Measurements from ENCODE around the gene ZFP28. TPM values are rescaled to one million over a fixed set of nuclear protein-coding genes. Genes with fewer than 3 reads are reported as not detected.

The ZFP28 gene
- polyA plus RNA-seq, 1 donor (not counting 4 experiments of a cell fraction or from before 2014, with no cell fraction given) = 6.9 TPM

DNA sequence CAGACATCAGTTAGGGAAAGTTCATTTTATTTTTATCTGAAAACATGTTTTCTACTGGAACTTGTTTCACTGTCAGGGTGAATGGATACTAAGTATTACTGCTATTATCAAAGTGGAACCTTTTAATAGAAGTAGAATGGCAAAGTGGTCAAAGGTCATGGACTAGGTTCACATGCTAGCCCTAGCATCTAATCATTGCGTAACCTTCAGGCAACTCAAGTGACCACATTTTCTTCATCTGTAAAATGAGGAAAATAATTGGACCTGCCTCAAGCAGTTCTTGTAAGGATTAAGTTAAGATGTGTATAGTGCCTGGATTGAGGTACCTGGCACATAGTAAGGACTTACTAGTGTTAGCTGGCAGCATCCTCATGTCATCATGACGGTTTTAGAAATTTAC, 5.0 kb downstream of the ZFP28 start:
- H2AFZ ChIP-seq (ENCODE audit: control insufficient read depth, low read length) = no peak overlapping the region
- peaks cover 0 to 9% of the 10 kb centered on the region in 2 experiments for H3K36me3 ChIP-seq (ENCODE audit: control insufficient read depth in 2 of 2, extremely low read depth in 1 of 2, insufficient read depth in 2 of 2, low read length in 2 of 2)
- peaks cover 3% of the 10 kb centered on the region for H3K79me2 ChIP-seq (ENCODE audit: control insufficient read depth, insufficient read depth, low read length)

GRCh38 chr19:56547535-56547934, 8.8 kb downstream of the ZFP28 start:
- H3K4me3 ChIP-seq (ENCODE audit: control insufficient read depth in 2 of 3, extremely low read depth in 1 of 3, insufficient read depth in 2 of 3, low read depth in 1 of 3, low read length in 3 of 3) = no peak overlapping the region
- H4K20me1 ChIP-seq (ENCODE audit: control insufficient read depth, extremely low read depth, insufficient read depth, low read length) = no peaks in the 10 kb centered on the region
- FAIRE-seq (no peak), DNase-seq (ENCODE audit: low read depth, low spot score) (no peak)
- H3K9ac ChIP-seq (ENCODE audit: control insufficient read depth, extremely low read depth, insufficient read depth, low read length) = no peak overlapping the region
- no peaks in the 10 kb centered on the region for H3K27me3 ChIP-seq (ENCODE audit: control insufficient read depth, extremely low read depth, insufficient read depth, low read length)
- H3K4me1 ChIP-seq (ENCODE audit: control insufficient read depth, extremely low read depth, insufficient read depth, low read length) = no peaks in the 10 kb centered on the region
- no peak overlapping the region for H3K4me2 ChIP-seq (ENCODE audit: control insufficient read depth, extremely low read depth, insufficient read depth, low read depth, low read length)
- no peaks in the 10 kb centered on the region for H3K9me1 ChIP-seq (ENCODE audit: control insufficient read depth, extremely low read depth, insufficient read depth, low read length)
- H3K9me3 ChIP-seq (ENCODE audit: control insufficient read depth, low read depth, low read length) = peaks cover 12% of the 10 kb centered on the region
- peaks cover 10 to 17% of the 10 kb centered on the region in 2 experiments for H3K36me3 ChIP-seq (ENCODE audit: control insufficient read depth in 2 of 2, extremely low read depth in 1 of 2, insufficient read depth in 2 of 2, low read length in 2 of 2)
- dilution Hi-C loops (cut with MboI; ENCODE audit: extremely low pct_ligation_motif_present, low sequenced_read_pairs) = no loop called here
- no peak overlapping the region for H3K27ac ChIP-seq (ENCODE audit: control insufficient read depth, insufficient read depth, low read length)
- H3K79me2 ChIP-seq (ENCODE audit: control insufficient read depth, insufficient read depth, low read length) = peaks cover 3% of the 10 kb centered on the region
- TF ChIP-seq EZH2 (IDR thresholded peaks at IDR 0.05; ENCODE audit: low read length) = no peak
- TF ChIP-seq, protein P1, sequence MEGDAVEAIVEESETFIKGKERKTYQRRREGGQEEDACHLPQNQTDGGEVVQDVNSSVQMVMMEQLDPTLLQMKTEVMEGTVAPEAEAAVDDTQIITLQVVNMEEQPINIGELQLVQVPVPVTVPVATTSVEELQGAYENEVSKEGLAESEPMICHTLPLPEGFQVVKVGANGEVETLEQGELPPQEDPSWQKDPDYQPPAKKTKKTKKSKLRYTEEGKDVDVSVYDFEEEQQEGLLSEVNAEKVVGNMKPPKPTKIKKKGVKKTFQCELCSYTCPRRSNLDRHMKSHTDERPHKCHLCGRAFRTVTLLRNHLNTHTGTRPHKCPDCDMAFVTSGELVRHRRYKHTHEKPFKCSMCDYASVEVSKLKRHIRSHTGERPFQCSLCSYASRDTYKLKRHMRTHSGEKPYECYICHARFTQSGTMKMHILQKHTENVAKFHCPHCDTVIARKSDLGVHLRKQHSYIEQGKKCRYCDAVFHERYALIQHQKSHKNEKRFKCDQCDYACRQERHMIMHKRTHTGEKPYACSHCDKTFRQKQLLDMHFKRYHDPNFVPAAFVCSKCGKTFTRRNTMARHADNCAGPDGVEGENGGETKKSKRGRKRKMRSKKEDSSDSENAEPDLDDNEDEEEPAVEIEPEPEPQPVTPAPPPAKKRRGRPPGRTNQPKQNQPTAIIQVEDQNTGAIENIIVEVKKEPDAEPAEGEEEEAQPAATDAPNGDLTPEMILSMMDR (optimal IDR thresholded peaks at IDR 0.05 in 1 of 3, IDR thresholded peaks at IDR 0.05 in 1 of 3, conservative IDR thresholded peaks at IDR 0.05 in 1 of 3; ENCODE audit: extremely low read depth in 1 of 3, insufficient read depth in 2 of 3, low read length in 3 of 3) = peak; percentile 5 to 28 (median 20)
- no peak overlapping the region for H2AFZ ChIP-seq (ENCODE audit: control insufficient read depth, low read length)

More for the DNA sequence above, 5.0 kb downstream of the ZFP28 start:
- H3K4me1 ChIP-seq (ENCODE audit: control insufficient read depth, extremely low read depth, insufficient read depth, low read length) = no peaks in the 10 kb centered on the region
- dilution Hi-C loops (cut with MboI; ENCODE audit: extremely low pct_ligation_motif_present, low sequenced_read_pairs) = no loop called here
- peaks cover 4% of the 10 kb centered on the region for H3K9me3 ChIP-seq (ENCODE audit: control insufficient read depth, low read depth, low read length)
- H3K9me1 ChIP-seq (ENCODE audit: control insufficient read depth, extremely low read depth, insufficient read depth, low read length) = no peaks in the 10 kb centered on the region
- DNase-seq (ENCODE audit: low read depth, low spot score) (no peak), FAIRE-seq (no peak)
- no peak overlapping the region for H3K9ac ChIP-seq (ENCODE audit: control insufficient read depth, extremely low read depth, insufficient read depth, low read length)
- H3K27me3 ChIP-seq (ENCODE audit: control insufficient read depth, extremely low read depth, insufficient read depth, low read length) = no peaks in the 10 kb centered on the region
- H3K27ac ChIP-seq (ENCODE audit: control insufficient read depth, insufficient read depth, low read length) = no peak overlapping the region
- H4K20me1 ChIP-seq (ENCODE audit: control insufficient read depth, extremely low read depth, insufficient read depth, low read length) = no peaks in the 10 kb centered on the region
- no peak overlapping the region for H3K4me2 ChIP-seq (ENCODE audit: control insufficient read depth, extremely low read depth, insufficient read depth, low read depth, low read length)
- H3K4me3 ChIP-seq (ENCODE audit: control insufficient read depth in 2 of 3, extremely low read depth in 1 of 3, insufficient read depth in 2 of 3, low read depth in 1 of 3, low read length in 3 of 3) = no peak overlapping the region
- TF ChIP-seq, protein P1 (optimal IDR thresholded peaks at IDR 0.05 in 1 of 3, IDR thresholded peaks at IDR 0.05 in 1 of 3, conservative IDR thresholded peaks at IDR 0.05 in 1 of 3; ENCODE audit: extremely low read depth in 1 of 3, insufficient read depth in 2 of 3, low read length in 3 of 3) = no peak
- no peak for TF ChIP-seq EZH2 (IDR thresholded peaks at IDR 0.05; ENCODE audit: low read length)

Measured in keratinocyte (primary cell).